K562 (cell line): ENCODE results near the gene PRSS53. TPM values are rescaled to one million over a fixed set of nuclear protein-coding genes. Genes with fewer than 3 reads are reported as not detected.

Experiments used
- ATAC-seq: fragments of 200-7000 bp; cut with Tn5 transposase; 3 replicates; pipeline ENCODE4 v1.9.1; 2020; ENCODE audit warnings: moderate library complexity
- BruUV-seq: library from RNA; stranded (reverse); fragments of 400-500 nt; replicated peaks from 2 replicates; lab custom pipeline; 2021; lab: Mats Ljungman, UMichigan
- CTCF ChIA-PET: fragments of 300-600 bp; formaldehyde crosslinking; extraction: SDS; loops from one replicate; lab custom pipeline; 2021; ENCODE audit warnings: low intra/inter-chr PET ratio; lab: Yijun Ruan, JAX
- POLR2A ChIA-PET: fragments of 300-600, 350-650 bp; sonication (Branson Sonifier 250); formaldehyde crosslinking; extraction: SDS; loops from one replicate; lab custom pipeline; 2021; ENCODE audit warnings: antibody characterized with exemption, inconsistent platforms; lab: Yijun Ruan, JAX
- DNase-seq, 4 experiments: peaks; one replicate each; pipeline versions ENCODE4 v3.0.0 to v3.0.0-alpha.2; 2011 to 2018; ENCODE audit warnings: low spot score in 3 of 4, mixed read lengths in 3 of 4; ENCODE audit errors: extremely low read depth in 1 of 4
- FAIRE-seq: peaks from 2 replicates; lab custom pipeline; 2011; peaks lifted over from hg19 to GRCh38; lab: Jason Lieb, UNC
- H2AFZ ChIP-seq: 2 replicates; pipeline ENCODE4 v1.6.0; 2011; ENCODE audit warnings: low read depth, low read length, control low read depth, inconsistent platforms
- H3K27ac ChIP-seq: fragments of 200-600 bp; 3 replicates; pipeline ENCODE4 v1.8.0; 2011; ENCODE audit warnings: low read depth, mild to moderate bottlenecking, control low read depth, inconsistent platforms, low read length, moderate library complexity, mixed read lengths; ENCODE audit errors: extremely low read depth
- H3K27me3 ChIP-seq, 2 experiments: fragments of 300-600 bp in 1 of 2; 2 replicates in 1 of 2; 3 replicates in 1 of 2; pipeline versions ENCODE4 v1.6.0 to v1.8.0; 2011; ENCODE audit warnings: inconsistent platforms in 2 of 2, low read length in 2 of 2, mild to moderate bottlenecking in 1 of 2, mixed read lengths in 1 of 2, moderate library complexity in 1 of 2; ENCODE audit not compliant: control insufficient read depth in 2 of 2, insufficient read depth in 2 of 2
- H3K36me3 ChIP-seq: fragments of 300-600 bp; 3 replicates; pipeline ENCODE4 v1.8.0; 2011; ENCODE audit warnings: mild to moderate bottlenecking, low read length, inconsistent platforms; ENCODE audit not compliant: control insufficient read depth, insufficient read depth
- H3K4me1 ChIP-seq, 2 experiments: fragments of 200-600 bp in 1 of 2; replicated peaks in 1 of 2; 2 replicates in 1 of 2; 3 replicates in 1 of 2; pipeline versions ENCODE4 v1.5.1 to v1.8.0; 2011; ENCODE audit warnings: inconsistent platforms in 2 of 2, low read length in 2 of 2, mild to moderate bottlenecking in 1 of 2, mixed read lengths in 1 of 2, moderate library complexity in 1 of 2; ENCODE audit not compliant: control insufficient read depth in 2 of 2, insufficient read depth in 2 of 2
- H3K4me2 ChIP-seq: 2 replicates; pipeline ENCODE4 v1.6.1; 2011; ENCODE audit warnings: low read length, control low read depth, inconsistent platforms, mixed read lengths; ENCODE audit not compliant: insufficient read depth
- H3K4me3 ChIP-seq: fragments of 200-600 bp; sonication (generic), shearing (Covaris generic); 2 replicates; pipeline ENCODE4 v1.5.1; 2016; ENCODE audit warnings: control low read depth, inconsistent platforms
- H3K79me2 ChIP-seq: fragments of 200-600 bp; 3 replicates; pipeline ENCODE4 v1.8.0; 2011; ENCODE audit warnings: low read length, inconsistent platforms; ENCODE audit not compliant: control insufficient read depth, insufficient read depth
- H3K9ac ChIP-seq, 2 experiments: 2 replicates each; pipeline versions ENCODE4 v1.6.0 to v1.6.1; 2011; ENCODE audit warnings: low read depth in 2 of 2, low read length in 2 of 2, control low read depth in 1 of 2, inconsistent platforms in 1 of 2, mild to moderate bottlenecking in 1 of 2, mixed read lengths in 1 of 2; ENCODE audit not compliant: insufficient read depth in 1 of 2
- H3K9me1 ChIP-seq: one replicate; pipeline ENCODE4 v1.6.0; 2011; ENCODE audit warnings: inconsistent platforms, mild to moderate bottlenecking, low read length, moderate library complexity; ENCODE audit not compliant: control insufficient read depth, insufficient read depth
- H3K9me3 ChIP-seq: replicated peaks from 2 replicates; pipeline ENCODE4 v1.5.1; 2011; ENCODE audit warnings: low read depth, low read length, inconsistent platforms; ENCODE audit not compliant: control insufficient read depth, insufficient read depth
- H4K20me1 ChIP-seq: replicated peaks from 2 replicates; pipeline ENCODE4 v1.6.1; 2011; ENCODE audit warnings: low read length, inconsistent platforms, mixed read lengths; ENCODE audit not compliant: control insufficient read depth, insufficient read depth
- CUX1 ChIP-seq: fragments of 200-800 bp; sonication (Bioruptor generic); IDR thresholded peaks from 2 replicates; pipeline ENCODE4 v1.6.1; 2016; ENCODE audit warnings: missing genetic modification characterization, missing compliant biosample characterization
- MED1 ChIP-seq: sonication (generic); formaldehyde crosslinking; IDR thresholded peaks from 2 replicates; pipeline ENCODE4 v1.8.1; 2023; ENCODE audit warnings: missing genetic modification reagents, borderline replicate concordance
- WGBS: fragments of 100-300 bp; shearing (Covaris generic); methylation state at CpG from one replicate; pipeline ENCODE4 v1.1.6; 2016; ENCODE audit warnings: low coverage, mixed read lengths; ENCODE audit not compliant: insufficient coverage; ENCODE audit errors: missing lambda C conversion rate; 5-methylcytosine and 5-hydroxymethylcytosine counted together
- in situ Hi-C: fragments of 300-500 bp; cut with MboI; formaldehyde crosslinking; loops from 4 replicates; pipeline ENCODE4 v1.15.0; 2018; ENCODE audit warnings: inconsistent platforms, mixed read lengths
- intact Hi-C: fragments of 100-400 bp; cut with micrococcal nuclease; formaldehyde crosslinking; loops from 2 replicates; pipeline ENCODE4 v1.14.2; 2022
- polyA plus RNA-seq, 8 experiments: library from polyadenylated mRNA; depleted of rRNA in 4 of 8; stranded (reverse) in 5 of 8; unstranded in 3 of 8; fragments of >200 nt; fragmentation: Nextera tagmentation in 2 of 8; fragmentation: Illumina TruSeq in 1 of 8; extraction: Ambion mirVana in 2 of 8; extraction: Trizol in 1 of 8; gene quantifications; 2 replicates each; pipeline versions ENCODE4 v1.2.1 to v1.2.3, GENCODE V29; 2011 to 2014; ENCODE audit warnings: inconsistent platforms in 1 of 8, missing spikeins in 1 of 8
- total RNA-seq, 7 experiments: library from RNA; depleted of rRNA in 6 of 7; stranded (reverse); fragments of >200 nt in 6 of 7; fragmentation: Illumina TruSeq in 2 of 7; extraction: Trizol in 2 of 7; gene quantifications; 2 replicates each; pipeline versions ENCODE4 v1.2.1 to v1.2.3, GENCODE V29; 2011 to 2021; ENCODE audit warnings: low replicate concordance in 1 of 7
- TF ChIP-seq, protein P1 (sequence below): fragments of 250-450 bp; sonication (Bioruptor Pico); IDR thresholded peaks from 2 replicates; pipeline ENCODE4 v1.4.0; 2020; ENCODE audit warnings: mild to moderate bottlenecking

PRSS53 gene
- total and polyA plus RNA-seq, 9 of the 15 experiments (the other 6 are each of a cell fraction or from before 2014, with no cell fraction given): 0.40 to 1.9 (median 0.78) TPM; not detected in 2

DNA sequence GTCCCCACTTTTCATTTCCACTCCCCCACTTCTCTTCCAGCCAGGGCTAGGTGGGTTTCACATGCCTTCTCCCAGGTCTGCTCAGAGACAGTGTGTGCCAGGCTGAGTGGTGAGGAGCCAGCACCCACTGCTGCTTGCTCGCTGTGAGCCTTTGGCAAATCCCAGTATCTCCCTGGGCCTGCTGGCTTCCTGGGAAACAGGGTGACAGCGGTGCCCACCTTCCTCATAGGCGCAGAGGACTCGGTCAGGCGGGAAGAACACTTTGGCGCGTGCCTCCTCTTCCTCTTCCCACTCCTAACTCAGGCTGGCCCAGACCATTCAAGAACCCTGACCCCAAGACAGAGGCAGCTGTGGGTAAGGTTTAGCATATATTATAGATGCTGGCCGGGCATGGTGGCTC lies 456 bp upstream of the PRSS53 start:
- TF ChIP-seq, protein P1, sequence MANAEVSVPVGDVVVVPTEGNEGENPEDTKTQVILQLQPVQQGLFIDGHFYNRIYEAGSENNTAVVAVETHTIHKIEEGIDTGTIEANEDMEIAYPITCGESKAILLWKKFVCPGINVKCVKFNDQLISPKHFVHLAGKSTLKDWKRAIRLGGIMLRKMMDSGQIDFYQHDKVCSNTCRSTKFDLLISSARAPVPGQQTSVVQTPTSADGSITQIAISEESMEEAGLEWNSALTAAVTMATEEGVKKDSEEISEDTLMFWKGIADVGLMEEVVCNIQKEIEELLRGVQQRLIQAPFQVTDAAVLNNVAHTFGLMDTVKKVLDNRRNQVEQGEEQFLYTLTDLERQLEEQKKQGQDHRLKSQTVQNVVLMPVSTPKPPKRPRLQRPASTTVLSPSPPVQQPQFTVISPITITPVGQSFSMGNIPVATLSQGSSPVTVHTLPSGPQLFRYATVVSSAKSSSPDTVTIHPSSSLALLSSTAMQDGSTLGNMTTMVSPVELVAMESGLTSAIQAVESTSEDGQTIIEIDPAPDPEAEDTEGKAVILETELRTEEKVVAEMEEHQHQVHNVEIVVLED: no peak
- TF ChIP-seq CUX1 (CRISPR knock-in tag): no peak
- no peak for TF ChIP-seq MED1 (CRISPR knock-in tag)
- CTCF ChIA-PET: no interaction called here
- no peak for FAIRE-seq

More for the DNA sequence above, 456 bp upstream of the PRSS53 start:
- intact Hi-C loops: no loop called here
- no TSS peak for BruUV-seq
- no peaks in the 10 kb centered on the region for H3K27me3 ChIP-seq
- no peak overlapping the region for H2AFZ ChIP-seq
- H3K27ac ChIP-seq: no peak overlapping the region
- ATAC-seq (no peak), DNase-seq (no peak)
- no peak overlapping the region for H3K4me3 ChIP-seq
- peak overlapping the region in 1 of 2 experiments; percentile 55; a peak in 1 of 4 replicates for H3K9ac ChIP-seq
- no peak overlapping the region for H3K4me2 ChIP-seq
- peaks cover 3% of the 10 kb centered on the region for H3K9me1 ChIP-seq
- H3K9me3 ChIP-seq: no peaks in the 10 kb centered on the region
- POLR2A ChIA-PET: interaction anchor here (0.7 to 1.4 kb wide), 3 partner anchors 15 to 90 kb away, joined by 3 to 4 read pairs (median 3); partner anchors contain the start of genes FUS, KAT8, ZNF646 and ZNF668
- peaks cover 20% of the 10 kb centered on the region for H3K79me2 ChIP-seq
- H3K36me3 ChIP-seq: peaks cover 45% of the 10 kb centered on the region; the same call in 2 of the 3 replicates
- WGBS: 91% methylated on average over 5 of the region's 8 CpGs
- in situ Hi-C loops: no loop called here
- H3K4me1 ChIP-seq: peaks cover 10 to 51% of the 10 kb centered on the region in 2 experiments; a peak in 3 of 5 replicates
- peaks cover 8% of the 10 kb centered on the region; the same call in 1 of the 2 replicates for H4K20me1 ChIP-seq
